Suprapubic skin (tissue), 4 donors: Measurements from ENCODE around the gene KLHDC7B. TPM values are rescaled to one million over a fixed set of nuclear protein-coding genes. Genes with fewer than 3 reads are reported as not detected.
A peak's percentile ranks its signal among the peaks of the same experiment; 100 is the strongest.

ENCODE experiments used
- DNase-seq, 2 donors: peaks; one replicate each; pipeline ENCODE4 v3.0.0-alpha.2; 2019; ENCODE audit warnings: low spot score in 2 of 2
- H3K27ac ChIP-seq: fragments of 200-600 bp; sonication (generic); one replicate; pipeline ENCODE4 v1.5.1; 2019
- H3K27me3 ChIP-seq: fragments of 200-600 bp; sonication (generic); one replicate; pipeline ENCODE4 v1.5.1; 2019
- H3K36me3 ChIP-seq: fragments of 200-600 bp; sonication (generic); one replicate; pipeline ENCODE4 v1.5.1; 2019
- H3K4me1 ChIP-seq: fragments of 200-600 bp; sonication (generic); one replicate; pipeline ENCODE4 v1.5.1; 2019
- H3K4me3 ChIP-seq: fragments of 200-600 bp; sonication (generic); one replicate; pipeline ENCODE4 v1.5.1; 2019; ENCODE audit warnings: mild to moderate bottlenecking
- H3K9me3 ChIP-seq: fragments of 200-600 bp; sonication (generic); one replicate; pipeline ENCODE4 v1.5.1; 2019
- EP300 ChIP-seq: sonication (generic); formaldehyde crosslinking; IDR thresholded peaks from one replicate; pipeline ENCODE4 v1.6.1; 2017; ENCODE audit warnings: antibody characterized with exemption
- POLR2A ChIP-seq, 2 donors: fragments of 450-650 bp; IDR thresholded peaks; one replicate each; pipeline ENCODE4 v1.6.1; 2017; ENCODE audit warnings: antibody characterized with exemption in 2 of 2, mild to moderate bottlenecking in 2 of 2, moderate library complexity in 2 of 2
- POLR2AphosphoS5 ChIP-seq, 3 donors: sonication (generic); formaldehyde crosslinking; IDR thresholded peaks; one replicate each; pipeline ENCODE4 v1.6.1; 2017; ENCODE audit warnings: antibody characterized with exemption in 3 of 3
- WGBS: methylation state at CpG from one replicate; pipeline ENCODE4 v1.1.5; 2018; 5-methylcytosine and 5-hydroxymethylcytosine counted together
- total RNA-seq, 4 donors: library from RNA; depleted of rRNA; stranded (reverse); fragments of >200 nt; gene quantifications; one replicate each; pipeline ENCODE4 v1.1.0, GENCODE V29; 2016
- TF ChIP-seq, protein P1 (sequence below), 2 donors: fragments of 200-600 bp in 1 of 2; fragments of 450-650 bp in 1 of 2; sonication (generic) in 1 of 2; IDR thresholded peaks; one replicate each; pipeline ENCODE4 v1.5.1; 2016 to 2019; ENCODE audit warnings: antibody characterized with exemption in 2 of 2, mild to moderate bottlenecking in 1 of 2, moderate library complexity in 1 of 2

KLHDC7B gene
- total RNA-seq, 4 donors from 2014 or later = 0.26 TPM; not detected in 3

GRCh38 chr22:50548040-50548920, 2.6 kb downstream of the KLHDC7B start:
- Histone ChIP-seq H3K9me3 (no peaks in the 10 kb centered on the region), H3K4me1 (peaks cover 43% of the 10 kb centered on the region), H3K4me3 (peak overlapping the region; percentile 39), H3K27ac (no peak overlapping the region), H3K36me3 (no peaks in the 10 kb centered on the region), H3K27me3 (peaks cover 34% of the 10 kb centered on the region)
- DNase-seq = peak in 1 of 2 donors; percentile 79
- TF ChIP-seq POLR2A (IDR thresholded peaks at IDR 0.05) = no peak
- no peak for TF ChIP-seq POLR2AphosphoS5 (IDR thresholded peaks at IDR 0.05)
- TF ChIP-seq, protein P1, sequence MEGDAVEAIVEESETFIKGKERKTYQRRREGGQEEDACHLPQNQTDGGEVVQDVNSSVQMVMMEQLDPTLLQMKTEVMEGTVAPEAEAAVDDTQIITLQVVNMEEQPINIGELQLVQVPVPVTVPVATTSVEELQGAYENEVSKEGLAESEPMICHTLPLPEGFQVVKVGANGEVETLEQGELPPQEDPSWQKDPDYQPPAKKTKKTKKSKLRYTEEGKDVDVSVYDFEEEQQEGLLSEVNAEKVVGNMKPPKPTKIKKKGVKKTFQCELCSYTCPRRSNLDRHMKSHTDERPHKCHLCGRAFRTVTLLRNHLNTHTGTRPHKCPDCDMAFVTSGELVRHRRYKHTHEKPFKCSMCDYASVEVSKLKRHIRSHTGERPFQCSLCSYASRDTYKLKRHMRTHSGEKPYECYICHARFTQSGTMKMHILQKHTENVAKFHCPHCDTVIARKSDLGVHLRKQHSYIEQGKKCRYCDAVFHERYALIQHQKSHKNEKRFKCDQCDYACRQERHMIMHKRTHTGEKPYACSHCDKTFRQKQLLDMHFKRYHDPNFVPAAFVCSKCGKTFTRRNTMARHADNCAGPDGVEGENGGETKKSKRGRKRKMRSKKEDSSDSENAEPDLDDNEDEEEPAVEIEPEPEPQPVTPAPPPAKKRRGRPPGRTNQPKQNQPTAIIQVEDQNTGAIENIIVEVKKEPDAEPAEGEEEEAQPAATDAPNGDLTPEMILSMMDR (IDR thresholded peaks at IDR 0.05) = no peak
- no peak for TF ChIP-seq EP300
- 33% methylated on average over 17 of the region's 56 CpGs for WGBS

- no peaks in the 10 kb centered on the region for H3K9me3 ChIP-seq
- DNase-seq = no peak
- peaks cover 34% of the 10 kb centered on the region for H3K27me3 ChIP-seq
- TF ChIP-seq, protein P1 (IDR thresholded peaks at IDR 0.05) = no peak
- TF ChIP-seq POLR2A (IDR thresholded peaks at IDR 0.05) (no peak), EP300 (no peak), POLR2AphosphoS5 (IDR thresholded peaks at IDR 0.05) (no peak)
- 78% methylated on average over 10 of the region's 68 CpGs for WGBS
- no peak overlapping the region for H3K27ac ChIP-seq
- H3K4me1 ChIP-seq = peaks cover 37% of the 10 kb centered on the region
- H3K4me3 ChIP-seq = peak overlapping the region; percentile 39
- no peaks in the 10 kb centered on the region for H3K36me3 ChIP-seq
Observed at GRCh38 chr22:50548921-50549790, 3.5 kb downstream of the KLHDC7B start.

GRCh38 chr22:50550395-50550794, 4.7 kb downstream of the KLHDC7B start:
- WGBS = 93% methylated on average over 8 of the region's 8 CpGs
- no peak for TF ChIP-seq EP300
- no peak for TF ChIP-seq POLR2AphosphoS5 (IDR thresholded peaks at IDR 0.05)
- TF ChIP-seq, protein P1 (IDR thresholded peaks at IDR 0.05) = no peak
- TF ChIP-seq POLR2A (IDR thresholded peaks at IDR 0.05) = no peak
- H3K9me3 ChIP-seq = no peaks in the 10 kb centered on the region
- H3K27me3 ChIP-seq = peaks cover 34% of the 10 kb centered on the region
- H3K4me3 ChIP-seq = no peak overlapping the region
- DNase-seq = no peak
- H3K4me1 ChIP-seq = peaks cover 25% of the 10 kb centered on the region
- no peaks in the 10 kb centered on the region for H3K36me3 ChIP-seq
- no peak overlapping the region for H3K27ac ChIP-seq

DNA sequence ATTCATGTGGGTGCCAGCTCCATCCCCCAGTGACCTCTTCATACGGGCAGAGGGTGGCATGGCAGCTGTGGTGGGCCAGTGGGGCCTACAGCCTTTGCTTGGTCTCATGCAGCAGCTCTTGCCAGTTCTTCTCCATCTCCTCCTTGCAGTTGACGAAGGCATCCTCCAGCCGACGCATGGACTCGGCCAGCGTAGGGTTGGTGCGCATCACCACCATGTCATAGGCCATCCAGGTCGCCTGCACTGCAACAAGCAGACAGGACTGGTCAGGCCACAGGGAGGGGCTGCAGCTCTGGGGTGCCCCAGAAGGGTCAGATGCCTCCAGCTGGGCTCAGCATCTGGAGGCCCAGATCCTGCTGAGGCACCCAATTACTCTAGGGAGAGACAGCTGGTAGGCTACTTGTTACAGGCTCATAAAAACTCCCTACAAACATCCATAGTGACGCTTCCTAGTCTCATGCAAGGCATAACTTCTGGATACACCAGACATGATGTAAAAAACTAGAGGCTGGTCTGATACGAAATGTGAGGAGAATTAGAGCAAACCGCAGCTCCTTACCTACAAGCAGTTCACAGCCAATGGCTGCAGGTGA, 5.6 kb downstream of the KLHDC7B start:
- Histone ChIP-seq H3K4me3 (no peak overlapping the region), H3K36me3 (no peaks in the 10 kb centered on the region), H3K9me3 (no peaks in the 10 kb centered on the region), H3K27ac (no peak overlapping the region), H3K27me3 (peaks cover 31% of the 10 kb centered on the region), H3K4me1 (peaks cover 20% of the 10 kb centered on the region)
- TF ChIP-seq POLR2AphosphoS5 (IDR thresholded peaks at IDR 0.05) = no peak
- TF ChIP-seq, protein P1 (IDR thresholded peaks at IDR 0.05) = no peak
- TF ChIP-seq EP300 = no peak
- no peak for TF ChIP-seq POLR2A (IDR thresholded peaks at IDR 0.05)
- DNase-seq = no peak
- WGBS = 95% methylated on average over 9 of the region's 11 CpGs
